H1 (cell line): ENCODE measurements around the gene GDF2. TPM values are rescaled to one million over a fixed set of nuclear protein-coding genes. Genes with fewer than 3 reads are reported as not detected.

Source experiments
- CTCF ChIA-PET: fragments of 300-600 bp; sonication (Branson Sonifier 250); formaldehyde crosslinking; loops from one replicate; lab custom pipeline; 2021; ENCODE audit not compliant: partially characterized antibody; lab: Charles Lee
- POLR2A ChIA-PET: fragments of 300-600 bp; sonication (Branson Sonifier 250); formaldehyde crosslinking; loops from one replicate; lab custom pipeline; 2021; ENCODE audit warnings: inconsistent platforms; ENCODE audit not compliant: partially characterized antibody; lab: Charles Lee
- DNase-seq, 2 experiments: peaks; one replicate each; pipeline versions ENCODE4 v3.0.0 to v3.0.0-alpha.2; 2010 to 2022; ENCODE audit warnings: low spot score in 2 of 2, low read depth in 1 of 2, mixed read lengths in 1 of 2
- FAIRE-seq: peaks from 2 replicates; lab custom pipeline; 2011; peaks lifted over from hg19 to GRCh38; lab: Jason Lieb, UNC
- H2AFZ ChIP-seq: 2 replicates; pipeline ENCODE4 v1.8.1; 2012; ENCODE audit warnings: low read length, inconsistent platforms
- H2AK5ac ChIP-seq: 2 replicates; pipeline ENCODE4 v1.6.1; 2013; ENCODE audit warnings: low read depth, low read length
- H2BK120ac ChIP-seq: replicated peaks from 2 replicates; pipeline ENCODE3; 2013; ENCODE audit warnings: low read depth, low read length, inconsistent platforms
- H2BK12ac ChIP-seq: 2 replicates; pipeline ENCODE4 v1.6.1; 2013; ENCODE audit warnings: low read depth, low read length
- H2BK15ac ChIP-seq: 2 replicates; pipeline ENCODE4 v1.6.1; 2013; ENCODE audit warnings: low read length
- H2BK20ac ChIP-seq: 2 replicates; pipeline ENCODE4 v1.6.1; 2013; ENCODE audit warnings: low read length
- H2BK5ac ChIP-seq: 2 replicates; pipeline ENCODE4 v1.6.1; 2013; ENCODE audit warnings: low read depth, low read length
- H3K14ac ChIP-seq: 2 replicates; pipeline ENCODE4 v1.6.1; 2013; ENCODE audit warnings: inconsistent platforms; ENCODE audit not compliant: insufficient read length
- H3K18ac ChIP-seq: 2 replicates; pipeline ENCODE4 v1.6.1; 2013; ENCODE audit warnings: low read length; ENCODE audit errors: extremely low read depth
- H3K23ac ChIP-seq: 2 replicates; pipeline ENCODE4 v1.6.1; 2013; ENCODE audit warnings: inconsistent platforms; ENCODE audit not compliant: insufficient read length
- H3K23me2 ChIP-seq: 2 replicates; pipeline ENCODE4 v1.6.1; 2013; ENCODE audit warnings: low read depth, low read length
- H3K27ac ChIP-seq: 2 replicates; pipeline ENCODE4 v1.6.1; 2011; ENCODE audit warnings: low read depth, low read length, inconsistent platforms
- H3K27me3 ChIP-seq, 4 experiments: replicated peaks in 1 of 4; 1 replicate in 1 of 4; 2 replicates in 3 of 4; pipeline versions ENCODE4 v1.6.1 to v1.8.1; 2011 to 2013; ENCODE audit warnings: low read length in 3 of 4, mild to moderate bottlenecking in 3 of 4, inconsistent platforms in 2 of 4, mixed read lengths in 2 of 4, moderate library complexity in 1 of 4; ENCODE audit not compliant: control insufficient read depth in 3 of 4, insufficient read depth in 3 of 4; ENCODE audit errors: extremely low read depth in 1 of 4
- H3K36me3 ChIP-seq, 4 experiments: 2 replicates each; pipeline versions ENCODE4 v1.6.1 to v1.8.1; 2011 to 2013; ENCODE audit warnings: mild to moderate bottlenecking in 4 of 4, low read length in 3 of 4, moderate library complexity in 2 of 4, control low read depth in 1 of 4, inconsistent platforms in 1 of 4; ENCODE audit not compliant: insufficient read depth in 4 of 4, control insufficient read depth in 2 of 4
- H3K4ac ChIP-seq: replicated peaks from 2 replicates; pipeline ENCODE3; 2013; ENCODE audit warnings: low read length, low read depth, mixed read lengths, inconsistent platforms; ENCODE audit not compliant: insufficient read length
- H3K4me1 ChIP-seq, 4 experiments: replicated peaks in 1 of 4; 1 replicate in 1 of 4; 2 replicates in 3 of 4; pipeline versions ENCODE4 v1.6.1 to v1.8.1; 2011 to 2013; ENCODE audit warnings: low read length in 3 of 4, inconsistent platforms in 2 of 4, mixed read lengths in 1 of 4; ENCODE audit not compliant: insufficient read depth in 4 of 4, control insufficient read depth in 3 of 4
- H3K4me2 ChIP-seq, 2 experiments: 2 replicates each; pipeline versions ENCODE4 v1.6.1 to v1.8.1; 2011 to 2013; ENCODE audit warnings: low read depth in 2 of 2, low read length in 2 of 2, control low read depth in 1 of 2, inconsistent platforms in 1 of 2, mild to moderate bottlenecking in 1 of 2; ENCODE audit not compliant: insufficient read depth in 1 of 2
- H3K4me3 ChIP-seq, 4 experiments: fragments of 200-600, 300-600 bp in 1 of 4; sonication (generic), shearing (Covaris generic), sonication (Bioruptor Twin) in 1 of 4; 2 replicates each; pipeline versions ENCODE4 v1.5.1 to v1.8.1; 2011 to 2016; ENCODE audit warnings: low read length in 4 of 4, low read depth in 3 of 4, control low read depth in 2 of 4, inconsistent platforms in 2 of 4, mild to moderate bottlenecking in 2 of 4, mixed read lengths in 1 of 4, moderate library complexity in 1 of 4; ENCODE audit not compliant: insufficient read depth in 2 of 4; ENCODE audit errors: extremely low read depth in 1 of 4
- H3K56ac ChIP-seq: replicated peaks from 2 replicates; pipeline ENCODE3; 2013; ENCODE audit warnings: low read depth, mild to moderate bottlenecking, mixed read lengths, low read length, inconsistent platforms; ENCODE audit not compliant: insufficient read length
- H3K79me1 ChIP-seq: 2 replicates; pipeline ENCODE4 v1.6.1; 2013; ENCODE audit warnings: low read depth, low read length, control low read depth
- H3K79me2 ChIP-seq, 2 experiments: 2 replicates each; pipeline versions ENCODE4 v1.6.1 to v1.8.1; 2012 to 2013; ENCODE audit warnings: low read length in 2 of 2, mild to moderate bottlenecking in 2 of 2, inconsistent platforms in 1 of 2; ENCODE audit not compliant: insufficient read depth in 2 of 2, control insufficient read depth in 1 of 2
- H3K9ac ChIP-seq, 4 experiments: replicated peaks in 1 of 4; 1 replicate in 1 of 4; 2 replicates in 3 of 4; pipeline versions ENCODE4 v1.6.1 to v1.8.1; 2011 to 2013; ENCODE audit warnings: low read depth in 3 of 4, low read length in 3 of 4, control low read depth in 2 of 4, mild to moderate bottlenecking in 2 of 4, moderate library complexity in 2 of 4, inconsistent platforms in 1 of 4; ENCODE audit errors: extremely low read depth in 1 of 4
- H3K9me3 ChIP-seq, 2 experiments: 2 replicates each; pipeline versions ENCODE4 v1.6.1 to v1.8.1; 2012 to 2013; ENCODE audit warnings: mild to moderate bottlenecking in 2 of 2, moderate library complexity in 2 of 2, control low read depth in 1 of 2, inconsistent platforms in 1 of 2, low read depth in 1 of 2, low read length in 1 of 2, mixed read lengths in 1 of 2; ENCODE audit not compliant: insufficient read depth in 2 of 2
- H4K20me1 ChIP-seq, 2 experiments: replicated peaks in 1 of 2; 2 replicates each; pipeline versions ENCODE3 to v1.8.1; 2011 to 2013; ENCODE audit warnings: inconsistent platforms in 2 of 2, low read length in 2 of 2, mild to moderate bottlenecking in 1 of 2; ENCODE audit not compliant: insufficient read depth in 2 of 2, control insufficient read depth in 1 of 2
- H4K5ac ChIP-seq: 2 replicates; pipeline ENCODE4 v1.6.1; 2013; ENCODE audit warnings: low read length, low read depth, mixed read lengths, inconsistent platforms; ENCODE audit not compliant: insufficient read length
- H4K8ac ChIP-seq: 2 replicates; pipeline ENCODE4 v1.8.0; 2013; ENCODE audit warnings: mild to moderate bottlenecking, moderate library complexity, low read length, inconsistent platforms; ENCODE audit not compliant: insufficient read depth; ENCODE audit errors: extremely low read depth
- H4K91ac ChIP-seq: replicated peaks from 2 replicates; pipeline ENCODE3; 2013; ENCODE audit warnings: low read length, mixed read lengths, inconsistent platforms; ENCODE audit not compliant: insufficient read length
- CHD2 ChIP-seq: IDR thresholded peaks from 2 replicates; pipeline ENCODE4 v1.6.1; 2012; ENCODE audit warnings: low read length, improper control_type of control experiment
- PHF8 ChIP-seq: fragments of 200-600 bp; sonication (generic); conservative IDR thresholded peaks from 2 replicates; pipeline ENCODE4 v1.7.1; 2012; ENCODE audit warnings: low read depth, mild to moderate bottlenecking, inconsistent platforms, low read length, moderate library complexity
- SIN3A ChIP-seq, 2 experiments: IDR thresholded peaks in 1 of 2; conservative IDR thresholded peaks in 1 of 2; 2 replicates each; pipeline ENCODE4 v1.6.1; 2011 to 2012; ENCODE audit warnings: low read length in 2 of 2, improper control_type of control experiment in 1 of 2, low read depth in 1 of 2, mild to moderate bottlenecking in 1 of 2
- TAF1 ChIP-seq: IDR thresholded peaks from 2 replicates; pipeline ENCODE4 v1.6.1; 2011; ENCODE audit warnings: mild to moderate bottlenecking, low read depth, low read length
- WGBS, 2 experiments: shearing (Covaris generic) in 1 of 2; methylation state at CpG; one replicate each; pipeline versions ENCODE4 v1.1.6 to v1.1.7; 2013 to 2015; ENCODE audit warnings: low lambda C conversion rate in 2 of 2, mixed read lengths in 2 of 2, inconsistent platforms in 1 of 2, low coverage in 1 of 2, missing lambda C conversion rate in 1 of 2; ENCODE audit not compliant: insufficient replicate concordance in 2 of 2, insufficient coverage in 1 of 2, insufficient read length in 1 of 2; ENCODE audit errors: extremely low coverage in 1 of 2, missing lambda C conversion rate in 1 of 2; 5-methylcytosine and 5-hydroxymethylcytosine counted together
- polyA plus RNA-seq, 7 experiments: library from polyadenylated mRNA; depleted of rRNA in 3 of 7; stranded (reverse) in 5 of 7; unstranded in 2 of 7; fragments of >200 nt in 5 of 7; fragments of 200-250 nt in 2 of 7; gene quantifications; 1 replicate in 5 of 7; 2 replicates in 1 of 7; 4 replicates in 1 of 7; pipeline versions ENCODE4 v1.2.1 to v1.2.3, GENCODE V29; 2011 to 2013; ENCODE audit warnings: missing spikeins in 2 of 7, mixed read lengths in 2 of 7
- total RNA-seq: library from RNA; stranded (reverse); fragmentation: NEBNext Ultra II Directional; extraction: Animal tissue kit (Norgen Biotek cat#: 25700); gene quantifications from 2 replicates; pipeline ENCODE4 v1.2.1, GENCODE V29; 2021
- TF ChIP-seq, protein P1 (sequence below): IDR thresholded peaks from 2 replicates; pipeline ENCODE4 v1.6.1; 2012; ENCODE audit warnings: low read length, inconsistent platforms

The GDF2 gene
- total and polyA plus RNA-seq, 2 of the 8 experiments (the other 6 are each of a cell fraction or from before 2014, with no cell fraction given), result not detected

- Histone ChIP-seq H4K5ac (no peak overlapping the region), H4K20me1 (no peaks in the 10 kb centered on the region), H3K23me2 (no peaks in the 10 kb centered on the region), H3K79me1 (no peaks in the 10 kb centered on the region), H3K14ac (no peak overlapping the region), H2BK12ac (no peak overlapping the region), H3K23ac (no peak overlapping the region), H2BK5ac (no peak overlapping the region), H3K4me1 (peaks cover 0 to 5% (median 0%) of the 10 kb centered on the region in 4 experiments; a peak in 3 of 7 replicates), H2BK20ac (no peak overlapping the region), H2BK15ac (no peak overlapping the region), H3K18ac (no peak overlapping the region), H3K27ac (no peak overlapping the region), H3K79me2 (no peaks in the 10 kb centered on the region), H3K4ac (no peak overlapping the region), H3K9ac (no peak overlapping the region), H2BK120ac (no peak overlapping the region), H4K8ac (no peak overlapping the region), H3K9me3 (no peaks in the 10 kb centered on the region), H4K91ac (no peak overlapping the region), H3K36me3 (no peaks in the 10 kb centered on the region), H3K4me2 (no peak overlapping the region), H2AFZ (no peak overlapping the region), H2AK5ac (no peak overlapping the region), H3K27me3 (no peaks in the 10 kb centered on the region; a peak in 1 of 7 replicates), H3K56ac (no peak overlapping the region), H3K4me3 (no peak overlapping the region)
- ChIA-PET POLR2A (interaction anchor here (1.2 kb wide), 1 partner anchor 11 kb away, joined by 3 read pairs; no protein-coding TSS in a partner anchor), CTCF (interaction anchor here (1.0 to 11.8 kb wide), 9 partner anchors 10 to 315 kb away, joined by 3 to 201 read pairs (median 6); partner anchors contain the start of gene GDF10)
- no peak for FAIRE-seq
- 94% methylated on average over 5 of the region's 37 CpGs; no CpG with 5 or more reads in 1 of the 2 experiments for WGBS, 2 experiments
- no peak for DNase-seq
- TF ChIP-seq SIN3A (conservative IDR thresholded peaks at IDR 0.05 in 1 of 2, IDR thresholded peaks at IDR 0.05 in 1 of 2; ENCODE audit: low read depth in 1 of 2, low read length in 2 of 2) (no peak), TAF1 (no peak), CHD2 (no peak), PHF8 (no peak)
- TF ChIP-seq, protein P1, sequence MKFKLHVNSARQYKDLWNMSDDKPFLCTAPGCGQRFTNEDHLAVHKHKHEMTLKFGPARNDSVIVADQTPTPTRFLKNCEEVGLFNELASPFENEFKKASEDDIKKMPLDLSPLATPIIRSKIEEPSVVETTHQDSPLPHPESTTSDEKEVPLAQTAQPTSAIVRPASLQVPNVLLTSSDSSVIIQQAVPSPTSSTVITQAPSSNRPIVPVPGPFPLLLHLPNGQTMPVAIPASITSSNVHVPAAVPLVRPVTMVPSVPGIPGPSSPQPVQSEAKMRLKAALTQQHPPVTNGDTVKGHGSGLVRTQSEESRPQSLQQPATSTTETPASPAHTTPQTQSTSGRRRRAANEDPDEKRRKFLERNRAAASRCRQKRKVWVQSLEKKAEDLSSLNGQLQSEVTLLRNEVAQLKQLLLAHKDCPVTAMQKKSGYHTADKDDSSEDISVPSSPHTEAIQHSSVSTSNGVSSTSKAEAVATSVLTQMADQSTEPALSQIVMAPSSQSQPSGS, result no peak
These were observed 12.2 kb upstream of the GDF2 start for GRCh38 chr10:47310090-47310505.
